PFSK-1 (cell line): ENCODE results near the gene BCL11A.

ENCODE experiments used
- FOXP2 ChIP-seq: optimal IDR thresholded peaks from 2 replicates; pipeline ENCODE3; 2011; ENCODE audit warnings: borderline replicate concordance, control low read depth, inconsistent platforms; ENCODE audit not compliant: insufficient read depth; ENCODE audit errors: extremely low read length, extremely low read depth
- POLR2AphosphoS5 ChIP-seq: IDR thresholded peaks from 2 replicates; pipeline ENCODE4 v1.6.1; 2012; ENCODE audit warnings: low read depth, mild to moderate bottlenecking, control low read depth, low read length, moderate library complexity
- REST ChIP-seq, 2 experiments: IDR thresholded peaks; 2 replicates each; pipeline versions ENCODE4 v1.6.1 to v1.8.0; 2011 to 2012; ENCODE audit warnings: low read depth in 2 of 2, low read length in 2 of 2, control low read depth in 1 of 2, inconsistent platforms in 1 of 2, mild to moderate bottlenecking in 1 of 2, moderate library complexity in 1 of 2; ENCODE audit not compliant: insufficient read depth in 1 of 2
- SIN3A ChIP-seq: IDR thresholded peaks from 2 replicates; pipeline ENCODE4 v1.6.1; 2012; ENCODE audit warnings: mild to moderate bottlenecking, low read length, moderate library complexity, borderline replicate concordance; ENCODE audit not compliant: insufficient read depth
- TAF1 ChIP-seq: IDR thresholded peaks from 2 replicates; pipeline ENCODE4 v1.6.1; 2012; ENCODE audit warnings: low read length, control low read depth, borderline replicate concordance; ENCODE audit not compliant: insufficient read depth

Gene BCL11A

GRCh38 chr2:60423505-60423904 is 129.9 kb downstream of the BCL11A start:
- TF ChIP-seq FOXP2, result no peak
- no peak for TF ChIP-seq TAF1
- no peak for TF ChIP-seq POLR2AphosphoS5
- no peak for TF ChIP-seq SIN3A

GRCh38 chr2:60422826-60423483 is 130.5 kb downstream of the BCL11A start:
- TF ChIP-seq POLR2AphosphoS5 (no peak), FOXP2 (no peak), REST (IDR thresholded peaks at IDR 0.05; ENCODE audit: insufficient read depth in 1 of 2, low read depth in 2 of 2, low read length in 2 of 2) (no peak), TAF1 (no peak)

GRCh38 chr2:60416221-60417008 is 137.0 kb downstream of the BCL11A start:
- TF ChIP-seq REST (IDR thresholded peaks at IDR 0.05; ENCODE audit: insufficient read depth in 1 of 2, low read depth in 2 of 2, low read length in 2 of 2), result no peak

GRCh38 chr2:60415814-60416213 is 137.6 kb downstream of the BCL11A start:
- TF ChIP-seq SIN3A, result no peak
- no peak for TF ChIP-seq REST (IDR thresholded peaks at IDR 0.05; ENCODE audit: insufficient read depth in 1 of 2, low read depth in 2 of 2, low read length in 2 of 2)
- no peak for TF ChIP-seq FOXP2
- no peak for TF ChIP-seq POLR2AphosphoS5
- no peak for TF ChIP-seq TAF1

- TF ChIP-seq SIN3A (no peak), TAF1 (no peak), FOXP2 (no peak), REST (IDR thresholded peaks at IDR 0.05; ENCODE audit: insufficient read depth in 1 of 2, low read depth in 2 of 2, low read length in 2 of 2) (no peak), POLR2AphosphoS5 (no peak)
These were observed 138.8 kb downstream of the BCL11A start for GRCh38 chr2:60414495-60415138.
